ENCODE measurements around the gene RAB32. TPM values are rescaled to one million over a fixed set of nuclear protein-coding genes. Genes with fewer than 3 reads are reported as not detected.

Gene RAB32
- total RNA-seq, 1 experiment from 2014 or later, result 4.7 TPM

GRCh38 chr6:146578054-146578453, 34.4 kb downstream of the RAB32 start:
- TF ChIP-seq CTCF (conservative IDR thresholded peaks at IDR 0.05), result no peak
- Histone ChIP-seq H2BK120ac (ENCODE audit: low read depth, low read length, poor library complexity, severe bottlenecking) (no peak overlapping the region), H3T11ph (ENCODE audit: low read length) (no peak overlapping the region), H4K20me1 (ENCODE audit: control insufficient read depth, insufficient read depth, insufficient read length) (no peaks in the 10 kb centered on the region), H3K79me2 (ENCODE audit: insufficient read depth, low read length) (no peaks in the 10 kb centered on the region), H3K79me1 (ENCODE audit: insufficient read depth, low read depth, low read length, poor library complexity, severe bottlenecking) (no peaks in the 10 kb centered on the region), H3K27ac (ENCODE audit: insufficient read length, low read depth, low read length) (no peak overlapping the region), H2BK12ac (ENCODE audit: insufficient read length, low read depth, low read length) (no peak overlapping the region), H3K27me3 (ENCODE audit: insufficient read depth, low read length) (no peaks in the 10 kb centered on the region), H4K8ac (replicated peaks; ENCODE audit: insufficient read length, low read depth, low read length) (no peak overlapping the region), H3K14ac (ENCODE audit: insufficient read depth, low read length) (no peak overlapping the region), H3K23me2 (ENCODE audit: insufficient read length, low read depth, low read length, poor library complexity, severe bottlenecking) (no peaks in the 10 kb centered on the region), H4K91ac (ENCODE audit: insufficient read length, low read depth, low read length) (no peak overlapping the region), H3K56ac (ENCODE audit: insufficient read length, low read depth, low read length) (no peak overlapping the region), H3K4me2 (ENCODE audit: insufficient read depth, insufficient read length, low read length) (no peak overlapping the region), H3K4ac (ENCODE audit: low read depth, low read length) (no peak overlapping the region), H2BK5ac (ENCODE audit: insufficient read length, low read length) (no peak overlapping the region), H2AK5ac (ENCODE audit: insufficient read length, low read length) (no peak overlapping the region), H3K4me1 (ENCODE audit: insufficient read depth, low read length) (no peaks in the 10 kb centered on the region), H3K18ac (ENCODE audit: insufficient read length, low read depth, low read length) (no peak overlapping the region), H2BK15ac (ENCODE audit: low read depth, low read length) (no peak overlapping the region), H2BK20ac (ENCODE audit: low read depth, low read length, poor library complexity, severe bottlenecking) (no peak overlapping the region), H2AFZ (ENCODE audit: low read length) (no peak overlapping the region), H3K23ac (ENCODE audit: insufficient read length, low read depth, low read length) (no peak overlapping the region), H3K9ac (ENCODE audit: extremely low read depth, insufficient read length, low read length) (no peak overlapping the region), H4K5ac (ENCODE audit: insufficient read length, low read depth, low read length) (no peak overlapping the region), H3K9me3 (ENCODE audit: control insufficient read depth, low read depth, low read length) (no peaks in the 10 kb centered on the region)
- no peak for DNase-seq
- Mint-ChIP-seq H3K27me3 (ENCODE audit: low read depth) (no peaks in the 10 kb centered on the region), H3K4me1 (no peaks in the 10 kb centered on the region), H3K27ac (no peak overlapping the region), H3K9me3 (peaks cover 0 to 3% of the 10 kb centered on the region in 2 experiments; a peak in 2 of 5 replicates), H3K4me3 (no peak overlapping the region), H3K36me3 (ENCODE audit: insufficient read depth in 1 of 3, low read depth in 3 of 3) (no peaks in the 10 kb centered on the region)
